ENCODE results near the gene FGF12. TPM values are rescaled to one million over a fixed set of nuclear protein-coding genes. Genes with fewer than 3 reads are reported as not detected.

FGF12 gene
- total RNA-seq, 1 donor from 2014 or later: 7.0 TPM

DNA sequence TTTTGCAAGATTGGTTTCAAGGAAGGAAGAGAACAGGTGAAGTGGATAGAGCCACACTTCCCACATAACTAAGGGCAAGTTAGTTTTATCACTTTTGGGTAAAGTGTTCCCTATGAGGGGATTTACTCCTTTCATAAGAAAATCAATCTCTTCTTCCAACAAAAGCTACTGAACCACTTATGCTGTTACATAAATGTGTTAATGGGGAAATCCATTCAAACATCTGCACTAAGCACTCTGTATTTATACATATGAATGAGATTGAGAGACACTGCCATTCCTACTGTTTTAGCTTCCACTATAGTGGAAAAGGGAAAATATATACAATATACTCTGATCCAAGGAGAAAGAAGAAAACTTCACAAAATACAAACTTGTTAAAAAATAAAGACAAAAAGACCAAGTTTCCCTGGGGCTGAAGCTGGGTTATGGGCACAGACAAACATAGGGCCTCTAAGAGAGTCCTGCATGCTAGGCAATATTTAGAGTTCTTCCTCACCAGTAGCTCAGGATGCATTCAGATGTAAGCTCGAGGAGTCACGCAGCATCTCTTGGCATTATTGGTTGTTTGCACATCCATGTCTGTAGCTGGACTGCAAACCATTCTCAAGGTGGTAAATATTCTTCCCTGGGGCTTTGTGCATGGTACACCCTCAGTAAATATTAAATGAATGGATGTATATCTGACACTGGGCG is 454.2 kb downstream of the FGF12 start:
- no peak overlapping the region for H3K4me3 Mint-ChIP-seq
- no peaks in the 10 kb centered on the region for H3F3A ChIP-seq (ENCODE audit: low read depth)

DNA sequence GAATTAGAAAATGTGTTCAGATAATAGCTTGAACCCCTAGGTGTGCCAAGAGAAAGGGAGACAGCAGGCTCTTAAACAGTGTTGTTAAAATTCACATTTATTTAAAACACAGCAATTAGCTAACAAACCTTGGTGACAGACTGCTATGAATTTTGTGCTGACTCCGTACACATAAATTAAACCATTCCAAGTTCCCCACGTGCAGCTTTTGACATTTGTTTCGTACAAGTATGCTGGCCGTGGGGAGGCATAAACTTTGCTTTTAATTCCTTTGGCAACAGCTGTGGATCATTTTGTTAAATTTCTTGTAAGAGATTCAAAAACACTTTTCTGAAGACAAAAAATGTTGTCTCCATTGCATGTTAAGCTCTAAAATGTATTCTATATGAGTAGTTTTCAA is 465.3 kb downstream of the FGF12 start:
- no peaks in the 10 kb centered on the region for H3F3A ChIP-seq (ENCODE audit: low read depth)
- no peak overlapping the region for H3K9ac ChIP-seq
- H3K9me3 Mint-ChIP-seq: no peaks in the 10 kb centered on the region
- H3K4me3 ChIP-seq: no peak overlapping the region
- H3K79me2 ChIP-seq (ENCODE audit: low read depth): no peaks in the 10 kb centered on the region
- no peak overlapping the region for H3K4me2 ChIP-seq
- H3K27ac Mint-ChIP-seq: no peak overlapping the region
- H3K36me3 ChIP-seq: no peaks in the 10 kb centered on the region
- no peaks in the 10 kb centered on the region for H3K27me3 Mint-ChIP-seq (ENCODE audit: insufficient read depth, low read depth)
- no peak overlapping the region for H2AFZ ChIP-seq (replicated peaks)
- no peak overlapping the region for H3K27ac ChIP-seq
- TF ChIP-seq, protein P1, sequence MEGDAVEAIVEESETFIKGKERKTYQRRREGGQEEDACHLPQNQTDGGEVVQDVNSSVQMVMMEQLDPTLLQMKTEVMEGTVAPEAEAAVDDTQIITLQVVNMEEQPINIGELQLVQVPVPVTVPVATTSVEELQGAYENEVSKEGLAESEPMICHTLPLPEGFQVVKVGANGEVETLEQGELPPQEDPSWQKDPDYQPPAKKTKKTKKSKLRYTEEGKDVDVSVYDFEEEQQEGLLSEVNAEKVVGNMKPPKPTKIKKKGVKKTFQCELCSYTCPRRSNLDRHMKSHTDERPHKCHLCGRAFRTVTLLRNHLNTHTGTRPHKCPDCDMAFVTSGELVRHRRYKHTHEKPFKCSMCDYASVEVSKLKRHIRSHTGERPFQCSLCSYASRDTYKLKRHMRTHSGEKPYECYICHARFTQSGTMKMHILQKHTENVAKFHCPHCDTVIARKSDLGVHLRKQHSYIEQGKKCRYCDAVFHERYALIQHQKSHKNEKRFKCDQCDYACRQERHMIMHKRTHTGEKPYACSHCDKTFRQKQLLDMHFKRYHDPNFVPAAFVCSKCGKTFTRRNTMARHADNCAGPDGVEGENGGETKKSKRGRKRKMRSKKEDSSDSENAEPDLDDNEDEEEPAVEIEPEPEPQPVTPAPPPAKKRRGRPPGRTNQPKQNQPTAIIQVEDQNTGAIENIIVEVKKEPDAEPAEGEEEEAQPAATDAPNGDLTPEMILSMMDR (IDR thresholded peaks at IDR 0.05): no peak
- TF ChIP-seq EZH2 (IDR thresholded peaks at IDR 0.05): no peak
- no peak for TF ChIP-seq EZH2phosphoT487 (IDR thresholded peaks at IDR 0.05)
- no peaks in the 10 kb centered on the region for H4K20me1 ChIP-seq (ENCODE audit: low read depth)
- H3K27me3 ChIP-seq: no peaks in the 10 kb centered on the region
- DNase-seq (ENCODE audit: low spot score): no peak
- H3K9me3 ChIP-seq (ENCODE audit: low read depth): no peaks in the 10 kb centered on the region
- H3K36me3 Mint-ChIP-seq: peaks cover 3% of the 10 kb centered on the region
- H3K4me3 Mint-ChIP-seq: no peak overlapping the region
- no peaks in the 10 kb centered on the region for H3K4me1 ChIP-seq
- no peaks in the 10 kb centered on the region for H3K4me1 Mint-ChIP-seq

More for the DNA sequence above, 454.2 kb downstream of the FGF12 start:
- Histone ChIP-seq H3K79me2 (ENCODE audit: low read depth) (no peaks in the 10 kb centered on the region), H3K36me3 (no peaks in the 10 kb centered on the region), H3K9ac (no peak overlapping the region), H3K9me3 (ENCODE audit: low read depth) (no peaks in the 10 kb centered on the region), H3K27me3 (no peaks in the 10 kb centered on the region), H3K4me2 (no peak overlapping the region), H4K20me1 (ENCODE audit: low read depth) (no peaks in the 10 kb centered on the region), H3K4me1 (no peaks in the 10 kb centered on the region), H3K4me3 (no peak overlapping the region), H3K27ac (no peak overlapping the region), H2AFZ (replicated peaks) (no peak overlapping the region)
- Mint-ChIP-seq H3K9me3 (peaks cover 2% of the 10 kb centered on the region), H3K27ac (no peak overlapping the region), H3K36me3 (peaks cover 9% of the 10 kb centered on the region), H3K4me1 (no peaks in the 10 kb centered on the region), H3K27me3 (ENCODE audit: insufficient read depth, low read depth) (no peaks in the 10 kb centered on the region)
- TF ChIP-seq EZH2 (IDR thresholded peaks at IDR 0.05): no peak
- TF ChIP-seq, protein P1 (IDR thresholded peaks at IDR 0.05): no peak
- no peak for TF ChIP-seq EZH2phosphoT487 (IDR thresholded peaks at IDR 0.05)
- no peak for DNase-seq (ENCODE audit: low spot score)

DNA sequence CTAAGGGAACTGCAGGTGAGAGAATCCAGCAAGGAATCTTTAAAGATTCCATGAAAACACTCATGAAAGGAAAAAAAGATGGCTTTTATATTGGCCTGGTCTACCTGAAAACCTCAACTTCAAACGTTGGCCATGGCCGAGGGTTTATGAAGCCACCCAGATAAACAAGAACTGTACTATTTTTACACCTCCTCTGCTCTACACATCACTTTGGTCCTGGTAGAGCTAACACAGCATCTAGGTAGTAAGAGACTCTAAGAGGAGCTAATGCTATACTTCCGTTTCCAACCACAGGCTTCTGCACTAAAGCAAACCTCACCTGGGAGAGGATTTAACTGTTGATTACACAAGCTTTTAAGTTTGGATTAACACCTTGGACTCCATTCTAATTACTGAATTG is 466.2 kb downstream of the FGF12 start:
- Mint-ChIP-seq H3K4me1 (no peaks in the 10 kb centered on the region), H3K27ac (no peak overlapping the region), H3K36me3 (peaks cover 3% of the 10 kb centered on the region), H3K9me3 (no peaks in the 10 kb centered on the region), H3K4me3 (no peak overlapping the region), H3K27me3 (ENCODE audit: insufficient read depth, low read depth) (no peaks in the 10 kb centered on the region)
- Histone ChIP-seq H3K4me2 (no peak overlapping the region), H3K9ac (no peak overlapping the region), H4K20me1 (ENCODE audit: low read depth) (no peaks in the 10 kb centered on the region), H2AFZ (replicated peaks) (no peak overlapping the region), H3K4me1 (no peaks in the 10 kb centered on the region), H3K27me3 (no peaks in the 10 kb centered on the region), H3K9me3 (ENCODE audit: low read depth) (no peaks in the 10 kb centered on the region), H3K4me3 (no peak overlapping the region), H3K79me2 (ENCODE audit: low read depth) (no peaks in the 10 kb centered on the region), H3K36me3 (no peaks in the 10 kb centered on the region), H3K27ac (no peak overlapping the region), H3F3A (ENCODE audit: low read depth) (no peaks in the 10 kb centered on the region)
- DNase-seq (ENCODE audit: low spot score): no peak
- TF ChIP-seq EZH2phosphoT487 (IDR thresholded peaks at IDR 0.05) (no peak), EZH2 (IDR thresholded peaks at IDR 0.05) (no peak)
- TF ChIP-seq, protein P1 (IDR thresholded peaks at IDR 0.05): no peak
